Karpas-422 (cell line): ENCODE results near the gene CADM4. TPM values are rescaled to one million over a fixed set of nuclear protein-coding genes. Genes with fewer than 3 reads are reported as not detected.
A peak's percentile ranks its signal among the peaks of the same experiment; 100 is the strongest.

ENCODE experiments used
- DNase-seq: peaks from one replicate; pipeline ENCODE4 v3.0.0-alpha.2; 2015
- H2AFZ ChIP-seq: fragments of 200-600 bp; sonication (generic); 2 replicates; pipeline ENCODE4 v1.6.1; 2014; ENCODE audit warnings: antibody characterized with exemption, low read length, mixed read lengths
- H3K27ac ChIP-seq: fragments of 200-600 bp; sonication (generic); 2 replicates; pipeline ENCODE4 v1.5.1; 2014; ENCODE audit warnings: mild to moderate bottlenecking, low read length, moderate library complexity
- H3K27me3 ChIP-seq: fragments of 200-600 bp; sonication (generic); 2 replicates; pipeline ENCODE4 v1.6.1; 2014; ENCODE audit warnings: low read length, mixed read lengths
- H3K36me3 ChIP-seq: fragments of 200-600 bp; sonication (generic); 2 replicates; pipeline ENCODE4 v1.6.1; 2014; ENCODE audit warnings: low read length, mixed read lengths; ENCODE audit not compliant: insufficient read depth
- H3K4me1 ChIP-seq: fragments of 200-600 bp; sonication (generic); 2 replicates; pipeline ENCODE4 v1.6.1; 2014; ENCODE audit warnings: mild to moderate bottlenecking, low read length, mixed read lengths
- H3K4me2 ChIP-seq: fragments of 200-600 bp; sonication (generic); 2 replicates; pipeline ENCODE4 v1.6.1; 2014; ENCODE audit warnings: low read length, low read depth, mild to moderate bottlenecking; ENCODE audit not compliant: poor library complexity, severe bottlenecking
- H3K4me3 ChIP-seq: fragments of 200-600 bp; sonication (generic); 2 replicates; pipeline ENCODE4 v1.5.1; 2014; ENCODE audit warnings: mild to moderate bottlenecking, antibody characterized with exemption, low read length, mixed read lengths
- H3K79me2 ChIP-seq: fragments of 200-600 bp; sonication (generic); 2 replicates; pipeline ENCODE4 v1.6.1; 2014; ENCODE audit warnings: mild to moderate bottlenecking, low read length, mixed read lengths
- H3K9ac ChIP-seq: fragments of 200-600 bp; sonication (generic); 2 replicates; pipeline ENCODE4 v1.6.0; 2014; ENCODE audit warnings: low read length
- H3K9me2 ChIP-seq: fragments of 200-600 bp; sonication (generic), shearing (Covaris generic); replicated peaks from 2 replicates; pipeline ENCODE4 v1.6.0; 2014; ENCODE audit warnings: mild to moderate bottlenecking, low read length, moderate library complexity; ENCODE audit not compliant: insufficient read depth
- H3K9me3 ChIP-seq: fragments of 300-700, 200-600 bp; sonication (generic); 2 replicates; pipeline ENCODE4 v1.6.1; 2014; ENCODE audit warnings: low read length, mixed read lengths
- H4K20me1 ChIP-seq: fragments of 200-600 bp; sonication (generic); 2 replicates; pipeline ENCODE4 v1.6.1; 2014; ENCODE audit warnings: mild to moderate bottlenecking, antibody characterized with exemption, low read length, low read depth; ENCODE audit not compliant: insufficient read depth
- small RNA-seq: library from RNA; depleted of rRNA; stranded (forward); fragments of <200 nt; gene quantifications from one replicate; pipeline ENCODE3, GENCODE V24; 2014
- total RNA-seq: library from RNA; depleted of rRNA; stranded (reverse); fragments of >200 nt; shearing (Covaris generic); gene quantifications from 2 replicates; pipeline ENCODE4 v1.2.3, GENCODE V29; 2014; ENCODE audit warnings: low replicate concordance; rRNA removed

CADM4 gene
- total RNA-seq, 1 experiment from 2014 or later, result not detected

GRCh38 chr19:43574424-43575155, 65.1 kb downstream of the CADM4 start:
- Histone ChIP-seq H3K4me3 (peak overlapping the region; percentile 88), H3K27me3 (no peaks in the 10 kb centered on the region), H3K4me1 (peaks cover 10% of the 10 kb centered on the region), H2AFZ (0 out of 2 replicates have a peak overlapping the region, but pooled peaks have one; percentile 55), H3K79me2 (peaks cover 44% of the 10 kb centered on the region), H3K9ac (peak overlapping the region; percentile 96), H3K9me3 (no peaks in the 10 kb centered on the region), H3K27ac (peak overlapping the region; percentile 30; the same call in 1 of the 2 replicates), H4K20me1 (no peaks in the 10 kb centered on the region), H3K9me2 (no peaks in the 10 kb centered on the region), H3K4me2 (peak overlapping the region; percentile 98), H3K36me3 (no peaks in the 10 kb centered on the region)
- DNase-seq, result peak; percentile 55

Small RNA genes within 50 kb of the gene (small RNA-seq; reads per million reads assigned to genes)
- not detected for gene RN7SL368P

Other genes with a start within 250 kb of the CADM4 start
- gene TEX101, start 225.0 kb downstream of the CADM4 start, total RNA-seq, result not detected in 2 replicates
- not detected in 2 replicates for gene LYPD3, start 174.2 kb downstream of the CADM4 start, total RNA-seq
- gene PHLDB3, start 135.1 kb downstream of the CADM4 start, total RNA-seq, result 5.6 and 9.9 TPM in 2 replicates
- 6.7 and 13.6 TPM in 2 replicates for gene ETHE1, start 112.6 kb downstream of the CADM4 start, total RNA-seq
- 0.34 TPM in 1 of 2 replicates, not detected in the other for gene ZNF575, start 106.7 kb downstream of the CADM4 start, total RNA-seq
- gene XRCC1, start 64.3 kb downstream of the CADM4 start, total RNA-seq, result 40.6 and 70.1 TPM in 2 replicates
- gene PINLYP, start 64.0 kb downstream of the CADM4 start, total RNA-seq, result 3.6 TPM in 1 of 2 replicates, not detected in the other
- gene IRGQ, start 43.7 kb downstream of the CADM4 start, total RNA-seq, result 10.1 and 10.8 TPM in 2 replicates
- gene ZNF576, start 43.3 kb downstream of the CADM4 start, total RNA-seq, result 6.2 and 9.1 TPM in 2 replicates
- gene SRRM5, start 27.8 kb downstream of the CADM4 start, total RNA-seq, result not detected in 2 replicates
- 37.9 and 94.7 TPM in 2 replicates for gene ZNF428, start 20.2 kb downstream of the CADM4 start, total RNA-seq
- not detected in 2 replicates for gene PLAUR, start 30.3 kb upstream of the CADM4 start, total RNA-seq
- not detected in 2 replicates for gene IRGC, start 76.2 kb upstream of the CADM4 start, total RNA-seq
- 11.0 and 27.8 TPM in 2 replicates for gene SMG9, start 115.1 kb upstream of the CADM4 start, total RNA-seq
- 0.32 TPM in 1 of 2 replicates, not detected in the other for gene KCNN4, start 141.1 kb upstream of the CADM4 start, total RNA-seq
- not detected in 2 replicates for gene LYPD5, start 162.6 kb upstream of the CADM4 start, total RNA-seq
- gene ZNF283, start 187.5 kb upstream of the CADM4 start, total RNA-seq, result 14.4 and 18.5 TPM in 2 replicates
- 0.22 and 2.6 TPM in 2 replicates for gene ZNF404, start 244.1 kb upstream of the CADM4 start, total RNA-seq